Activated T-cell treated with anti-CD3 and anti-CD28 coated beads, Interleukin-2, amount 50 U/mL, for 4 hours (primary cell): ENCODE results near the gene UBAC2. TPM values are rescaled to one million over a fixed set of nuclear protein-coding genes. Genes with fewer than 3 reads are reported as not detected.
"Not testable (repeated sequence)": the region's sequence is repeated elsewhere in the genome, so short reads cannot be mapped to it uniquely, and the experiment has no call there.

Source experiments
- ATAC-seq, 2 donors: fragments of 200-7000 bp; cut with Tn5 transposase; one replicate each; pipeline ENCODE4 v1.10.0; 2021
- DNase-seq: peaks from one replicate; pipeline ENCODE4 v3.0.0-alpha.2; 2020
- H3K27me3 Mint-ChIP-seq: one replicate; pipeline ENCODE4 v1.8.0; 2021; ENCODE audit warnings: low read depth, mixed read lengths
- H3K36me3 Mint-ChIP-seq: one replicate; pipeline ENCODE4 v1.8.0; 2022; ENCODE audit warnings: mixed read lengths; ENCODE audit not compliant: insufficient read depth
- H3K4me1 Mint-ChIP-seq: one replicate; pipeline ENCODE4 v1.8.0; 2021; ENCODE audit warnings: low read depth, mixed read lengths
- H3K4me3 Mint-ChIP-seq: one replicate; pipeline ENCODE4 v1.8.0; 2021; ENCODE audit warnings: mild to moderate bottlenecking, moderate library complexity, mixed read lengths
- H3K9me3 Mint-ChIP-seq: one replicate; pipeline ENCODE4 v1.8.0; 2021; ENCODE audit warnings: mixed read lengths
- total RNA-seq, 3 donors: library from RNA; stranded (reverse); gene quantifications; one replicate each; pipeline ENCODE4 v1.2.1, GENCODE V29; 2021

The UBAC2 gene
- total RNA-seq, 3 donors from 2014 or later = 48.5 to 50.4 (median 49.1) TPM

DNA sequence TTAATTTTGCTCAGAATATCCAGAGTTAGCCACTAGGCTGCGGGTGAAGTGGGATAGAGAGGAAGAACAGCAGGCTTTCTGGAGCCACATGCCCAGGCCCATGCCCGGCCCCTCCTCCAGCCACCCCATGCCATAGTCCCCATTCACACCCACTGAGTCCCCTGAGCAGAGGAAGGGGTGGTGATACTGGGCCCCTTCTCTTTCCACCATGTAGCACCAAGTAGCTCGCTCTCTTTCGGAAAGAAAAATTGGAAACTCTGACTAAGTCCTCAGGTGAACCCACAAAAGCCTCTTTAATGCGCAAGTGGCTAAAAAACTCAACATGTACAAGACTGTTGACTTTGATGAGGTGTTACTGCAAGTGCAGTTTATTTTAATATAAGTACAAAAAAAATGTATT lies 183.3 kb downstream of the UBAC2 start:
- Mint-ChIP-seq H3K36me3 (peaks cover 23% of the 10 kb centered on the region), H3K27me3 (no peaks in the 10 kb centered on the region), H3K9me3 (no peaks in the 10 kb centered on the region), H3K4me1 (peaks cover 96% of the 10 kb centered on the region), H3K4me3 (no peak overlapping the region)
- DNase-seq (no peak), ATAC-seq (peak; percentile 26 to 49)

DNA sequence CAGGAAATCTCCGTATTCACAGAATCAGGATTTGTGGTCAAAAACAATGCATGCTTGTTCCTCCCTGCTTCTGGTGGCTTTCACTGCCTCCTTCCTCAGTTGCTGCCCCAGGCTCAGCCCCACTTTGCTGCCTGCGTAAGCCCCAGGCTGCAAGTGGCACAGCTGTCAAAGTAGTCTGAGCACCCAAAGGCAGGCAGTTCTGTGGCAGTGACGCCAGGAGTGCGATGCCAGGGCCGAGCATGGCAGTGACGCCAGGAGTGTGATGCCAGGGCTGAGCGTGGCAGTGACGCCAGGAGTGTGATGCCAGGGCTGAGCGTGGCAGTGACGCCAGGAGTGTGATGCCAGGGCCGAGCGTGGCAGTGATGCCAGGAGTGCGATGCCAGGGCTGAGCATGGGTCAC lies 183.8 kb downstream of the UBAC2 start:
- Mint-ChIP-seq H3K4me1 (peaks cover 94% of the 10 kb centered on the region), H3K27me3 (no peaks in the 10 kb centered on the region), H3K36me3 (peaks cover 20% of the 10 kb centered on the region), H3K4me3 (peak overlapping the region; percentile 10), H3K9me3 (no peaks in the 10 kb centered on the region)
- peak; percentile 25 for DNase-seq
- ATAC-seq = peak; percentile 15 to 25

DNA sequence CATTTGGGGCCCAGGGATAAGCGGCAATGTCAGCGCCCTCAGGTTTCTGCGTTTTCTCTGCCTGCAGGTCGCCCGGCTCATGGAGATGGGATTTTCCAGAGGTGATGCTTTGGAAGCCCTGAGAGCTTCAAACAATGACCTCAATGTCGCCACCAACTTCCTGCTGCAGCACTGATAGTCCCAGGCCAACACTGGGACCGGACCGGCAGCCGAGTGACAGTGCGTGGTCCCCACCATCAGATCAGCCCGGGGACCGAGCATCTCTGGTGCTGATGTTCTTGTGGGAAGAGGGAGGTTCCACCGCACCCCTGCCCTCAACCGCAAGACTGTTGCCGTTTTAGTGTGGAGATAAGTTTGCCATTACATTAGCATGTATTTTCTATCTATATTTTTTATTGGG lies 184.5 kb downstream of the UBAC2 start:
- DNase-seq = no peak
- no peaks in the 10 kb centered on the region for H3K27me3 Mint-ChIP-seq
- no peak for ATAC-seq
- peaks cover 88% of the 10 kb centered on the region for H3K4me1 Mint-ChIP-seq
- H3K36me3 Mint-ChIP-seq = peaks cover 16% of the 10 kb centered on the region
- no peaks in the 10 kb centered on the region for H3K9me3 Mint-ChIP-seq
- H3K4me3 Mint-ChIP-seq = no peak overlapping the region

DNA sequence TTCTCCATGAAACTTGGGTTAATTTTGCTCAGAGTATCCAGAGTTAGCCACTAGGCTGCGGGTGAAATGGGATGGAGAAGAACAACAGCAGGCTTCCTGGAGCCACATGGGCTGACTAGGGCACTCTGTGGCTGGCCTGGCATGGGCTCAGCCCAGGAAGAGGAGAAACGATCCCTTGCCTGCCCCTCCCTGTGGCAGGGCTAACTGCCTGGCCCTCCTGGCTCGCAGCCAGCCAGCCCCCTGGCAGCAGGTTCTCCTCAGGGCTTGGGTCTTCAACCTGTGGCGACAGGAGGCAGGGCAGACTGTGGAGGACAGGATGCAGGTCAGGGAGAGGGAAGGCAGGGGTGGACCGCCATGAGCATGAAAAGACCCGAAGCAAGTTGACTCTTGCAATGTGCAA lies 185.3 kb downstream of the UBAC2 start:
- H3K36me3 Mint-ChIP-seq = peaks cover 16% of the 10 kb centered on the region
- peaks cover 80% of the 10 kb centered on the region for H3K4me1 Mint-ChIP-seq
- no peak overlapping the region for H3K4me3 Mint-ChIP-seq
- no peak for ATAC-seq
- H3K9me3 Mint-ChIP-seq = no peaks in the 10 kb centered on the region
- DNase-seq = no peak
- no peaks in the 10 kb centered on the region for H3K27me3 Mint-ChIP-seq

DNA sequence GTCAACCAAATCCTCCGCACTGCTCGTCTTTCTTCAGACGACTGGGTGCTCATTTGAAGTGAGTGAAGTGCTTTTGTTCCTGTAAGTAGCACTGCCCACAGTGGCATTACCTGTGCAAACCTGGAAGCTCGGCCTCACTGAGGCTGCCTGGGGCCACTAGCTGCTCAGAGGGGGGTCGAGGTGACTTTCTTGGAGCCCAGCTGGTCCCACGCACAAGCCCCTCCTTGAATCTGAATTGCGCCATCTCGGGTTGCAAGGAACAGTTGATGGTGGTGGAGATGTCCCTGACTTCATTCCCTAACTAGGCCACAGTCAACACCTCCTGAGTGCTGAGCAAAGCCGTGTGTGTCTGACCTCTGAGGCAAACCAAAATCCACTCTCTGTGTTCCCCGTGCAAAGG lies 185.8 kb downstream of the UBAC2 start:
- Mint-ChIP-seq H3K4me1 (peaks cover 74% of the 10 kb centered on the region), H3K4me3 (no peak overlapping the region), H3K9me3 (no peaks in the 10 kb centered on the region), H3K36me3 (peaks cover 16% of the 10 kb centered on the region), H3K27me3 (no peaks in the 10 kb centered on the region)
- ATAC-seq (no peak), DNase-seq (no peak)

DNA sequence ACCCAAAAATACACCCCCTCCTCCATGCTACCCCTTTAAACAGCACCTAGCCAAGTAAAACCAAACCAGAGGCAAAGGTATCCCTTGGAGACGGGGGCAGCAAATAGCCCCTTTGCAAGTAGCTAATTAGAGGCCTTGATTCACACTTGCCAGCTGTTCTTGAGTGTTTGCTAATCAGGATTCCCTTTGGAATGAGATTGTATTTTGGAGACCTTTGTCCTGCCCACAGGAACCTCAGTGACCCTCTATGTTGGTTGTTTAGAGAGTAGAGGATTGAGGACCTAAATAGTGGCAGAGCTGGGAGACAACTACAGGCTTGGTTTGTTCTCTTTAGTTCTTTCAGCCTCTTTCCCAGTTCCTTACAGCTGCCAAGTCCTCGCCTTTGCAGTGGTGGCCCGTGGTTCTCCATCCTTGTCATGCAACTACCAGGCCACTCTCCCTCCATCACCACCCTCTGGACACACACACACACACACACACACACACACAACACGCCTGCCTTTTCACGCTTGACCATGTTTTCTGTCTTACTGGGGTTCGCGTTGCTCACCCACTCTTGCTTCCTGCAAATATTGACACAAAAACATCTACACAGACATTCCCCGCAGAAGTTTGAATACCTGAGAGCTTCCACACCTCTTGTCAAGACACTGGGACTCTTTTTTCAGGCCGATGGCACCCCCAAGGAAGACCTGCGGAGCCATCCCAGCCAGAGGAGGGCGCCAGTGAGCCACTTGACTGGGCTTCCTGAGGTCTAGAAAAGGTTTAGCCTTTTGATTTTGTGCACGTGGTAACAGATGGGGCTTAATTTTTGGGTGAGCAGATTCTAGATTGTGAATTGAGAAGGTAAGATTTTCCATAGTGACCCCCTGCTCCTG lies 186.5 kb downstream of the UBAC2 start:
- H3K27me3 Mint-ChIP-seq = no peaks in the 10 kb centered on the region
- peaks cover 68% of the 10 kb centered on the region for H3K4me1 Mint-ChIP-seq
- DNase-seq (peak; percentile 93), ATAC-seq (peak in 1 of 2 donors; percentile 32)
- H3K36me3 Mint-ChIP-seq = peaks cover 15% of the 10 kb centered on the region
- no peak overlapping the region for H3K4me3 Mint-ChIP-seq
- H3K9me3 Mint-ChIP-seq = no peaks in the 10 kb centered on the region

DNA sequence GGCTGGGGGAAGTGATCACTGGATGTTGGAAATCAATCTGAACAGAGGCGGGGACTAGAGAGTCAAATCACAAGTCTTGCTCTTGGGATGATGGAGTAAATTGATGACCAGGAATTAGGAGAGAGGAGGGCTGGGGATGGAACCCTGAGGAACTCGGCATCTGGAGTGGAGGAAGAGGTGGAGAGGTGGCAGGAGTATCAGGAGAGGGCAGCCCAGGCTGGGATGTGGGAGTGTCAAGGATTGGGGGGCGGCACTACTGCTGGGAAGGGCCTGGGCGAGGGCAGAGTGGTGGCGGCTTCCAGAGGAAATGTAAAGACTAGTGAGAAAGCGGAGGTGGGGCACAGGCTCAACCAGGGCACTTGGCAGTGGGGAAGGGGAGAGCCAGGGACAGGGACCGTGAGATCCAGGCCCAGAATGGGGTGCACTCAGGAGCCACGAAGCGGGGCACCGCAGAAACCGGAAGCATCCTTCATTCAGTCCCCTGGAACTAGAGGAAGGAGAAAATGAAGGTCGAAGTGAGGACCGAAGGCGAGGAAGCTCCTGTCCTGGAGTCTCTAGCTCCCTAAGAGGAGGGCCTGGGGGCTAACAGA lies 187.8 kb downstream of the UBAC2 start:
- no peak for DNase-seq
- Mint-ChIP-seq H3K4me3 (no peak overlapping the region), H3K27me3 (no peaks in the 10 kb centered on the region), H3K36me3 (peaks cover 15% of the 10 kb centered on the region), H3K9me3 (no peaks in the 10 kb centered on the region), H3K4me1 (peaks cover 55% of the 10 kb centered on the region)
- no peak for ATAC-seq

DNA sequence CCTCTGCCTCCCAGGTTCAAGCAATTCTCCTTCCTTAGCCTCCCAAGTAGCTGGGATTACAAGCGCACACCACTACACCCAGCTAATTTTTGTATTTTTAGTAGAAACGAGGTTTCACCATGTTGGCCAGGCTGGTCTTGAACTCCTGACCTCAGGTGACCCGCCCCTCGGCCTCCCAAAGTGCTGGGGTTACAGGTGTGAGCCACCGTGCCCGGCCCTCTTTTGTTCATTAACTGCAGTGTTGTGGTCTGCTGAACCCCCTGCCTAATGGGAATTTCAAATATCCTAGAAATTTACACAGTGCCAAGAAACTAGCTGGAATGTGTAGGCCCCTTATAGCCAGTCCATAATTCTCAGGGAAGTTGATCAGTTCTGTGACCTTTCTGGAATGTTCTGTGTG lies 188.4 kb downstream of the UBAC2 start:
- Mint-ChIP-seq H3K4me1 (peaks cover 50% of the 10 kb centered on the region), H3K36me3 (peaks cover 15% of the 10 kb centered on the region)
- H3K27me3 Mint-ChIP-seq, H3K9me3 Mint-ChIP-seq, DNase-seq, H3K4me3 Mint-ChIP-seq, ATAC-seq: not testable (repeated sequence)

DNA sequence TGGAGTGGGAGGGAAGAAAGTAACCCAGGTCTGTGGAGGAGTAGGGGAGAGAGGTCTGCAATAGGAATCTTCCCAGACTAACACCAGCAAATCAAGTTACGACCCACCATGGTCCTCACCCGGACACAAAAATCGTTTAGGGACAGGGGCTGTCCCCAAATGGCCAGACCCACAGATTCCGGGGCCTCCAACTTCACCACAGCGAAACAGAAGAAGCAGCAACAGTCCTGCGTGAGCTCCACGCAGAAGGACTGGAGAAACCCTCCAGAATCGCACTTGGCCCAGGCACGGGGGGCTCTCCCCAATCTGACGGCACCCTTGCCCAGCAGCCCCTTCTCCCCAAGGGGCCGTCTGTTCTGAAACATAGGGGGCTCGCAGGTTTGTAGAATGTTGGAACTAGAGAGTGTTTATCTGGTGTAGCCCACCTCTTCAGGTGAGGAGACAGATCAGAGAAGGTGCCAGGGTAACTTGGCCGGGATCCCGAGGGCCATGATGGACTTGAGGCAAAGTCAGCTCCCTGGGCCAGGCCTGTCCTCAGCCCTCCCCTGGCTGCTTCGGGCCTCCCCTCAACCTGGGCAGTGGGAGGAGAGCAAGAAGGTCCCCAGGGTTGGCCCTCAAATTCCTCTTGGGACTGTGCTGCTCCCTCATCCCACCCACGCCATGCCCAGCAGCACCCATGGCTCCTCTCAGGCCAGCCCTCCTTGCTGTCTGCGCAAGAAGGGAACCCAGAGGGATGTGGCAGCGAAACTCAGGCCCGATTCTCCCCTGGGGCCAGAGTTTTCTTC lies 189.1 kb downstream of the UBAC2 start:
- Mint-ChIP-seq H3K27me3 (no peaks in the 10 kb centered on the region), H3K4me1 (peaks cover 44% of the 10 kb centered on the region), H3K9me3 (no peaks in the 10 kb centered on the region), H3K36me3 (peaks cover 15% of the 10 kb centered on the region), H3K4me3 (no peak overlapping the region)
- DNase-seq = no peak
- no peak for ATAC-seq

DNA sequence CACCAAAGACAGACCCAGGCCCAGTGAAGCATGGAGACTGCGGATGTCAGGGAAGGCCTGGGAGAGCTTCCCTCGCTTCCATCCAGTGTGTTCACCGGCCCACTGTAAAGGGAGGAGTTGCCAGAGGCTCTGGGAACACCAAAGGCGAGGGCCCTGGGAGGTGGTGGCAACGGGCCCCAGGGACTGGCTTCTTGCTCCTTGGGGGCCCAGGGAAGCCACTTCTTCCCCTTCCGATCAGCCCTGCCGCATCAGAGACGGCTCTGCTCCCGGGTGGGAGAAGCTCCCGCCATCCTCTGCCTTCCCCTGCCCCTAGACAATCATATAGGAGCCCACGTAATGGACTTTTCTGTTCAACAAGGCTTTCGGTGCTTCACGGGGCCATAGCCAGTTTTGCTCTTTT lies 189.9 kb downstream of the UBAC2 start:
- H3K4me1 Mint-ChIP-seq = peaks cover 35% of the 10 kb centered on the region
- H3K9me3 Mint-ChIP-seq = no peaks in the 10 kb centered on the region
- ATAC-seq (no peak), DNase-seq (no peak)
- no peaks in the 10 kb centered on the region for H3K27me3 Mint-ChIP-seq
- H3K36me3 Mint-ChIP-seq = peaks cover 10% of the 10 kb centered on the region
- no peak overlapping the region for H3K4me3 Mint-ChIP-seq

DNA sequence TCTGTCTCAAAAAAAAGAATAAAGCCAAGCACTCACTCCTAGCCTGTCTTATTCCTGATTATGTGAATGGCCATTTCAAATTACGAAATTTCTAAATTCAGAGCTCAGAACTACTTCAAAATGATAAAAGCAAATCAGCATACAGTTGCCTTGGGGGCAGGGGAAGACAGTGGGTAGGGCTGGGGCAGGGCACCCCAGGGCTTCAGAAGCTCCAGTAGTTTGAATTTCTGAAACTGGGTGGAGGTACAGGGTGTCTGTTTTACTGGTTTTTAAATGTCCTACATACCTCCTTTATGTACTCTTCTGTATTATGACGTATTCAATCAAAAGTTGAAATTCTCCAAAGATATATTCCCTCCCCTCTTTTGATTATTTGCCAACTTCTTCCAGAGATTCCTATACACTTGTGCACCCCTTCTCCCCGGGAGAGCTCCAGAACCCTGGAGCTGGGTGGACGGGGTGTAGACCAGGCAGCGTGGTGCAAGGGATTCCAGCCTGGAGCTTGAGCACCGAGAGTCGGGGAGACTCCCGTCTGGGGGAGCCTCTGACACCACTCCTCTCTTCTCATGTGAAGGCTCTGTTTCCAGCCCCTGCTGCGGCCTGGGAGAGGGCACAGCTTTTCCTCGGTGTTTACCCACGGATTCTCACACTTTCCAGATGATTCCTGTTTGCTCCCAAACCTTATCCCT lies 191.3 kb downstream of the UBAC2 start:
- H3K4me1 Mint-ChIP-seq = peaks cover 22% of the 10 kb centered on the region
- no peak for ATAC-seq
- no peak overlapping the region for H3K4me3 Mint-ChIP-seq
- H3K9me3 Mint-ChIP-seq = no peaks in the 10 kb centered on the region
- H3K27me3 Mint-ChIP-seq = no peaks in the 10 kb centered on the region
- DNase-seq = no peak
- peaks cover 7% of the 10 kb centered on the region for H3K36me3 Mint-ChIP-seq

DNA sequence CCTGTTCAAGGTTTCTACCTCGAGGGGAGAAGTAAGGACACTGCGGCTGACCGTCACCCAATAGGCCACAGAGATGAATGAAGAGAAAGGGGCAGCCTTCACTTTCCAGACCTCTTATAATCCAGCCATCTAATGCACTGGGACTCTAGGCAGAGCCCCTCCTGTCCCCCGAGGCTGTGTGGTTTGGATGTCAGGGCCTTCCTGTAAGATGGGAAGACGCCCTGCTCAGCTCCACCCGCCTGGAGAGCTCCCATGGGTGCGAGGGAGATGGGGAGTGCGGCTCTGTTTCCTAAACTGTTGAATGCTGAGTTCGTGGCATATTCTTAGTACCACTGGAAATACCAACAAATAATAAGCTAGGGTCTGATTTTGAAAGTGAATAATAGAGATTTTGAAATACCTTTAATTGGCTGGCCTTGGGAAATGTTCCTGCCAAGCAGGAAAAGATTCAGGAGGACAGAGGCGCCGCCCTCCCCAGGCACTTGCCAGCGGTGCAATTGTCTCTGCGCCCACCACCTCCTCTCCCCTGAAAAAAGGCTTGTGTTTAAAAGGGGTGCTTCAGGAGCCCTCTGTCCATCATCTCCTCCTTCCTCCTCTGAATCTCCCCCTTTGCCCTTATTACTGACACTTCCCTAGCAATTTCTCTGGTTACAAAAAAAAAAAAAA lies 191.9 kb downstream of the UBAC2 start:
- H3K27me3 Mint-ChIP-seq = no peaks in the 10 kb centered on the region
- H3K4me1 Mint-ChIP-seq = peaks cover 16% of the 10 kb centered on the region
- no peak for DNase-seq
- no peak for ATAC-seq
- H3K4me3 Mint-ChIP-seq = no peak overlapping the region
- H3K9me3 Mint-ChIP-seq = no peaks in the 10 kb centered on the region
- H3K36me3 Mint-ChIP-seq = peaks cover 3% of the 10 kb centered on the region

DNA sequence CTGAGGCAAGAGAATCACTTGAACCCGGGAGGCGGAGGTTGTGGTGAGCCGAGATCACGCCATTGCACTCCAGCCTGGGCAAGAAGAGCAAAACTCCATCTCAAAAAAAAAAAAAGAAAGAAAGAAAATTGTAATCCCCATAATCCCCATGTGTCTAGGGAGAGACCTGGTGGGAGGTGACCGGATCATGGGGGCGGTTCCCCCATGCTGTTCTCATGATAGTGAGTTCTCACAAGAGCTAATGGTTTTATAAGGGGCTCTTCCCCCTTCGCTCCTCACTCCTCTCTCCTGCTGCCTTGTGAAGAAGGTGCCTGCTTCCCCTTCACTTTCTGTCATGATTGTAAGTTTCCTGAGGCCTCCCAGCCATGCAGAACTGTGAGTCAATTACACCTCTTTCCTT lies 192.7 kb downstream of the UBAC2 start:
- not testable (repeated sequence) for H3K27me3 Mint-ChIP-seq, H3K4me1 Mint-ChIP-seq, DNase-seq, H3K9me3 Mint-ChIP-seq, H3K4me3 Mint-ChIP-seq, H3K36me3 Mint-ChIP-seq, ATAC-seq
